IMR-90 (cell line): ENCODE results near the gene DCDC1. TPM values are rescaled to one million over a fixed set of nuclear protein-coding genes. Genes with fewer than 3 reads are reported as not detected.

Source experiments
- ATAC-seq: fragments of 200-7000 bp; cut with Tn5 transposase; 2 replicates; pipeline ENCODE4 v1.9.1; 2020; ENCODE audit warnings: low read depth, mild to moderate bottlenecking, moderate library complexity
- BruUV-seq: library from RNA; stranded (reverse); fragments of 400-500 nt; replicated peaks from 2 replicates; lab custom pipeline; 2021; lab: Mats Ljungman, UMichigan
- CTCF ChIA-PET: fragments of 300-600 bp; formaldehyde crosslinking; extraction: SDS; loops from one replicate; lab custom pipeline; 2021; ENCODE audit warnings: antibody characterized with exemption; lab: Yijun Ruan, JAX
- POLR2A ChIA-PET: fragments of 300-600 bp; sonication (Branson Sonifier 250); formaldehyde crosslinking; loops from one replicate; lab custom pipeline; 2022; ENCODE audit warnings: antibody characterized with exemption; ENCODE audit not compliant: unreplicated experiment; lab: Charles Lee
- DNase-seq: peaks from one replicate; pipeline ENCODE4 v3.0.0; 2013
- H2AFZ ChIP-seq: replicated peaks from 2 replicates; pipeline ENCODE3; 2013; ENCODE audit warnings: low read length, mild to moderate bottlenecking; ENCODE audit not compliant: poor library complexity
- H2AK5ac ChIP-seq: 2 replicates; pipeline ENCODE4 v1.6.1; 2013; ENCODE audit warnings: low read depth, low read length, inconsistent platforms
- H2AK9ac ChIP-seq: replicated peaks from 2 replicates; pipeline ENCODE3; 2013; ENCODE audit warnings: mild to moderate bottlenecking, low read depth, low read length, moderate library complexity; ENCODE audit not compliant: poor library complexity
- H2BK120ac ChIP-seq: 2 replicates; pipeline ENCODE4 v1.6.1; 2013; ENCODE audit warnings: low read depth, low read length, inconsistent platforms
- H2BK15ac ChIP-seq: 3 replicates; pipeline ENCODE4 v1.6.1; 2013; ENCODE audit warnings: low read depth, low read length, inconsistent platforms
- H2BK20ac ChIP-seq: 2 replicates; pipeline ENCODE4 v1.6.1; 2013; ENCODE audit warnings: low read depth, mild to moderate bottlenecking, inconsistent platforms, low read length, moderate library complexity
- H2BK5ac ChIP-seq: 2 replicates; pipeline ENCODE4 v1.6.1; 2013; ENCODE audit warnings: mild to moderate bottlenecking, low read depth, low read length, inconsistent platforms; ENCODE audit not compliant: poor library complexity, severe bottlenecking
- H3K14ac ChIP-seq: replicated peaks from 2 replicates; pipeline ENCODE4 v1.6.1; 2013; ENCODE audit warnings: low read depth, low read length, inconsistent platforms
- H3K18ac ChIP-seq: 2 replicates; pipeline ENCODE4 v1.6.1; 2013; ENCODE audit warnings: low read depth, low read length, control low read depth
- H3K23ac ChIP-seq: 2 replicates; pipeline ENCODE4 v1.6.1; 2013; ENCODE audit warnings: low read depth, low read length, inconsistent platforms
- H3K27ac ChIP-seq: 2 replicates; pipeline ENCODE4 v1.5.1; 2013; ENCODE audit warnings: mild to moderate bottlenecking, control low read depth, low read length; ENCODE audit not compliant: insufficient read depth
- H3K27me3 ChIP-seq: 2 replicates; pipeline ENCODE4 v1.6.1; 2013; ENCODE audit warnings: low read length; ENCODE audit not compliant: control insufficient read depth, insufficient read depth
- H3K36me3 ChIP-seq: 2 replicates; pipeline ENCODE4 v1.6.1; 2013; ENCODE audit warnings: low read length, mixed read lengths; ENCODE audit not compliant: control insufficient read depth, insufficient read depth
- H3K4ac ChIP-seq: 2 replicates; pipeline ENCODE4 v1.6.1; 2013; ENCODE audit warnings: low read depth, low read length, inconsistent platforms
- H3K4me1 ChIP-seq: 2 replicates; pipeline ENCODE4 v1.6.1; 2013; ENCODE audit warnings: low read length, mixed read lengths; ENCODE audit not compliant: control insufficient read depth, insufficient read depth
- H3K4me2 ChIP-seq: 2 replicates; pipeline ENCODE4 v1.6.1; 2013; ENCODE audit warnings: low read depth, mild to moderate bottlenecking, control low read depth, low read length, moderate library complexity
- H3K4me3 ChIP-seq: 2 replicates; pipeline ENCODE4 v1.5.1; 2013; ENCODE audit warnings: low read depth, mild to moderate bottlenecking, control low read depth, low read length, moderate library complexity; ENCODE audit not compliant: insufficient read depth
- H3K56ac ChIP-seq: 2 replicates; pipeline ENCODE4 v1.6.1; 2013; ENCODE audit warnings: low read length, inconsistent platforms; ENCODE audit not compliant: insufficient read depth; ENCODE audit errors: extremely low read depth
- H3K79me1 ChIP-seq, 2 experiments: 2 replicates each; pipeline ENCODE4 v1.6.1; 2013; ENCODE audit warnings: low read length in 2 of 2, inconsistent platforms in 1 of 2, low read depth in 1 of 2
- H3K9ac ChIP-seq: 2 replicates; pipeline ENCODE4 v1.6.1; 2013; ENCODE audit warnings: low read depth, low read length, control low read depth
- H3K9me1 ChIP-seq: 2 replicates; pipeline ENCODE4 v1.6.1; 2013; ENCODE audit warnings: low read length, inconsistent platforms; ENCODE audit not compliant: insufficient read depth
- H3K9me3 ChIP-seq: 2 replicates; pipeline ENCODE4 v1.6.1; 2013; ENCODE audit warnings: low read length; ENCODE audit not compliant: control insufficient read depth, insufficient read depth
- H4K20me1 ChIP-seq: 2 replicates; pipeline ENCODE4 v1.6.1; 2013; ENCODE audit warnings: low read length, inconsistent platforms; ENCODE audit not compliant: insufficient read depth
- H4K5ac ChIP-seq: 2 replicates; pipeline ENCODE4 v1.6.1; 2013; ENCODE audit warnings: mild to moderate bottlenecking, low read depth, low read length, control low read depth
- H4K8ac ChIP-seq, 2 experiments: 2 replicates each; pipeline ENCODE4 v1.6.1; 2013; ENCODE audit warnings: low read depth in 2 of 2, low read length in 2 of 2, control low read depth in 1 of 2, inconsistent platforms in 1 of 2
- H4K91ac ChIP-seq: 2 replicates; pipeline ENCODE4 v1.6.1; 2013; ENCODE audit warnings: low read depth, low read length, inconsistent platforms; ENCODE audit not compliant: insufficient read depth
- BHLHE40 ChIP-seq: fragments of 150-350 bp; IDR thresholded peaks from 2 replicates; pipeline ENCODE4 v1.6.1; 2016; ENCODE audit warnings: mild to moderate bottlenecking, low read depth, low read length
- CEBPB ChIP-seq: IDR thresholded peaks from 2 replicates; pipeline ENCODE4 v1.6.1; 2012; ENCODE audit warnings: low read depth, low read length, improper control_type of control experiment
- CHD1 ChIP-seq: IDR thresholded peaks from 2 replicates; pipeline ENCODE4 v1.6.1; 2012; ENCODE audit warnings: low read depth, low read length, improper control_type of control experiment
- FOS ChIP-seq: fragments of 150-350 bp; IDR thresholded peaks from 2 replicates; pipeline ENCODE4 v1.6.1; 2016; ENCODE audit warnings: low read depth, low read length
- MAFK ChIP-seq: IDR thresholded peaks from 2 replicates; pipeline ENCODE4 v1.6.1; 2012; ENCODE audit warnings: low read depth, low read length, improper control_type of control experiment
- MAZ ChIP-seq: IDR thresholded peaks from 2 replicates; pipeline ENCODE4 v1.6.1; 2012; ENCODE audit warnings: low read depth, mild to moderate bottlenecking, low read length, improper control_type of control experiment, moderate library complexity, borderline replicate concordance
- MXI1 ChIP-seq: IDR thresholded peaks from 2 replicates; pipeline ENCODE4 v1.6.1; 2012; ENCODE audit warnings: low read depth, mild to moderate bottlenecking, low read length, moderate library complexity, borderline replicate concordance
- NFE2L2 ChIP-seq: fragments of 150-350 bp; IDR thresholded peaks from 2 replicates; pipeline ENCODE4 v1.6.1; 2016; ENCODE audit warnings: low read depth, mild to moderate bottlenecking, low read length
- POLR2A ChIP-seq: IDR thresholded peaks from 2 replicates; pipeline ENCODE4 v1.6.1; 2012; ENCODE audit warnings: mild to moderate bottlenecking, low read depth, low read length
- RAD21 ChIP-seq: IDR thresholded peaks from 2 replicates; pipeline ENCODE4 v1.6.1; 2012; ENCODE audit warnings: low read length, improper control_type of control experiment
- RCOR1 ChIP-seq: IDR thresholded peaks from 2 replicates; pipeline ENCODE4 v1.6.1; 2012; ENCODE audit warnings: mild to moderate bottlenecking, low read length, improper control_type of control experiment; ENCODE audit not compliant: insufficient replicate concordance
- RFX5 ChIP-seq: IDR thresholded peaks from 2 replicates; pipeline ENCODE4 v1.8.0; 2012; ENCODE audit warnings: low read depth, mild to moderate bottlenecking, low read length, moderate library complexity
- SMC3 ChIP-seq: fragments of 150-350 bp; IDR thresholded peaks from 2 replicates; pipeline ENCODE4 v1.6.1; 2016; ENCODE audit warnings: low read depth, mild to moderate bottlenecking, antibody characterized with exemption, low read length, moderate library complexity
- USF2 ChIP-seq: fragments of 150-350 bp; IDR thresholded peaks from 2 replicates; pipeline ENCODE4 v1.6.1; 2017; ENCODE audit warnings: mild to moderate bottlenecking, antibody characterized with exemption, low read length, low read depth
- WGBS, 2 experiments: methylation state at CpG; one replicate each; pipeline versions ENCODE4 v1.1.5 to v1.1.7; 2013; ENCODE audit warnings: missing lambda C conversion rate in 2 of 2; ENCODE audit not compliant: insufficient read length in 1 of 2; ENCODE audit errors: extremely low coverage in 2 of 2; 5-methylcytosine and 5-hydroxymethylcytosine counted together
- dilution Hi-C: fragments of 300-500 bp; cut with HindIII; formaldehyde crosslinking; loops from one replicate; pipeline ENCODE4 v1.14.3; 2018; ENCODE audit warnings: low sequenced_read_pairs; ENCODE audit not compliant: unreplicated experiment
- in situ Hi-C: fragments of 300-500 bp; cut with MboI; formaldehyde crosslinking; loops from 3 replicates; pipeline ENCODE4 v1.14.3; 2019; ENCODE audit warnings: low sequenced_read_pairs, inconsistent platforms, mixed read lengths
- intact Hi-C: fragments of 100-400 bp; cut with micrococcal nuclease; formaldehyde crosslinking; loops from 2 replicates; pipeline ENCODE4 v1.10.0; 2022
- polyA plus RNA-seq, 3 experiments: library from polyadenylated mRNA; depleted of rRNA; stranded (reverse); fragments of >200 nt; gene quantifications; 2 replicates each; pipeline ENCODE4 v1.2.3, GENCODE V29; 2012; ENCODE audit warnings: low replicate concordance in 1 of 3
- total RNA-seq: library from RNA; depleted of rRNA; stranded (reverse); fragments of >200 nt; gene quantifications from 2 replicates; pipeline ENCODE4 v1.2.3, GENCODE V29; 2012
- TF ChIP-seq, protein P1 (sequence below): conservative IDR thresholded peaks from 2 replicates; pipeline ENCODE4 v1.5.1; 2012; ENCODE audit warnings: mild to moderate bottlenecking, low read depth, low read length, improper control_type of control experiment
- TF ChIP-seq, protein P2 (sequence below): fragments of 150-350 bp; IDR thresholded peaks from 2 replicates; pipeline ENCODE4 v1.6.1; 2016; ENCODE audit warnings: low read depth, mild to moderate bottlenecking, low read length, moderate library complexity, borderline replicate concordance

The DCDC1 gene
- total and polyA plus RNA-seq, 2 of the 4 experiments (the other 2 are of a cell fraction), result not detected

- H4K20me1 ChIP-seq, result no peaks in the 10 kb centered on the region
- TF ChIP-seq RFX5 (no peak), MAFK (no peak), CHD1 (no peak), POLR2A (no peak), RAD21 (no peak), BHLHE40 (no peak), MXI1 (no peak), SMC3 (no peak), CEBPB (no peak), FOS (no peak), USF2 (no peak), RCOR1 (no peak), NFE2L2 (no peak), MAZ (no peak)
- TF ChIP-seq, protein P1, sequence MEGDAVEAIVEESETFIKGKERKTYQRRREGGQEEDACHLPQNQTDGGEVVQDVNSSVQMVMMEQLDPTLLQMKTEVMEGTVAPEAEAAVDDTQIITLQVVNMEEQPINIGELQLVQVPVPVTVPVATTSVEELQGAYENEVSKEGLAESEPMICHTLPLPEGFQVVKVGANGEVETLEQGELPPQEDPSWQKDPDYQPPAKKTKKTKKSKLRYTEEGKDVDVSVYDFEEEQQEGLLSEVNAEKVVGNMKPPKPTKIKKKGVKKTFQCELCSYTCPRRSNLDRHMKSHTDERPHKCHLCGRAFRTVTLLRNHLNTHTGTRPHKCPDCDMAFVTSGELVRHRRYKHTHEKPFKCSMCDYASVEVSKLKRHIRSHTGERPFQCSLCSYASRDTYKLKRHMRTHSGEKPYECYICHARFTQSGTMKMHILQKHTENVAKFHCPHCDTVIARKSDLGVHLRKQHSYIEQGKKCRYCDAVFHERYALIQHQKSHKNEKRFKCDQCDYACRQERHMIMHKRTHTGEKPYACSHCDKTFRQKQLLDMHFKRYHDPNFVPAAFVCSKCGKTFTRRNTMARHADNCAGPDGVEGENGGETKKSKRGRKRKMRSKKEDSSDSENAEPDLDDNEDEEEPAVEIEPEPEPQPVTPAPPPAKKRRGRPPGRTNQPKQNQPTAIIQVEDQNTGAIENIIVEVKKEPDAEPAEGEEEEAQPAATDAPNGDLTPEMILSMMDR, result no peak
- TF ChIP-seq, protein P2, sequence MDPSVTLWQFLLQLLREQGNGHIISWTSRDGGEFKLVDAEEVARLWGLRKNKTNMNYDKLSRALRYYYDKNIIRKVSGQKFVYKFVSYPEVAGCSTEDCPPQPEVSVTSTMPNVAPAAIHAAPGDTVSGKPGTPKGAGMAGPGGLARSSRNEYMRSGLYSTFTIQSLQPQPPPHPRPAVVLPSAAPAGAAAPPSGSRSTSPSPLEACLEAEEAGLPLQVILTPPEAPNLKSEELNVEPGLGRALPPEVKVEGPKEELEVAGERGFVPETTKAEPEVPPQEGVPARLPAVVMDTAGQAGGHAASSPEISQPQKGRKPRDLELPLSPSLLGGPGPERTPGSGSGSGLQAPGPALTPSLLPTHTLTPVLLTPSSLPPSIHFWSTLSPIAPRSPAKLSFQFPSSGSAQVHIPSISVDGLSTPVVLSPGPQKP, result no peak
- no peak overlapping the region for H2AK5ac ChIP-seq
- H4K5ac ChIP-seq, result no peak overlapping the region
- no peaks in the 10 kb centered on the region for H3K4me1 ChIP-seq
- ChIA-PET POLR2A (no interaction called here), CTCF (interaction anchor here (0.6 to 1.1 kb wide), 3 partner anchors 10 to 901 kb away, joined by 3 read pairs; no protein-coding TSS in a partner anchor)
- no TSS peak for BruUV-seq
- no peak overlapping the region for H3K9ac ChIP-seq
- dilution Hi-C loops (no loop called here), intact Hi-C loops (loop anchor here (5.0 kb wide), 2 partner anchors 856 to 1071 kb away; no protein-coding TSS in a partner anchor), in situ Hi-C loops (no loop called here)
- no peaks in the 10 kb centered on the region for H3K36me3 ChIP-seq
- no peak overlapping the region for H2AFZ ChIP-seq
- H4K8ac ChIP-seq, result no peak overlapping the region
- H3K4me2 ChIP-seq, result no peak overlapping the region
- no peak overlapping the region for H3K23ac ChIP-seq
- no peaks in the 10 kb centered on the region for H3K27me3 ChIP-seq
- H2AK9ac ChIP-seq, result no peak overlapping the region
- H3K9me3 ChIP-seq, result no peaks in the 10 kb centered on the region
- WGBS, 2 experiments, result no CpG with 5 or more reads among the region's 3 CpGs
- H3K79me1 ChIP-seq, result no peaks in the 10 kb centered on the region
- no peak overlapping the region for H3K14ac ChIP-seq
- H2BK5ac ChIP-seq, result no peak overlapping the region
- H2BK20ac ChIP-seq, result no peak overlapping the region
- no peak overlapping the region for H4K91ac ChIP-seq
- H3K9me1 ChIP-seq, result no peaks in the 10 kb centered on the region
- no peak for ATAC-seq
- H3K27ac ChIP-seq, result no peak overlapping the region
- DNase-seq, result no peak
- no peak overlapping the region for H2BK15ac ChIP-seq
- H3K4me3 ChIP-seq, result no peak overlapping the region
- H3K18ac ChIP-seq, result no peak overlapping the region
- H3K4ac ChIP-seq, result no peak overlapping the region
- no peak overlapping the region for H3K56ac ChIP-seq
- no peak overlapping the region for H2BK120ac ChIP-seq
Measured at GRCh38 chr11:31106326-31106725, 263.2 kb downstream of the DCDC1 start.
